HUES48 (cell line): ENCODE data around the gene ZFYVE21.

Source experiments
- H3K27ac ChIP-seq: one replicate; pipeline ENCODE4 v1.7.0; 2013; ENCODE audit warnings: low read depth, low read length, inconsistent platforms
- H3K27me3 ChIP-seq: 2 replicates; pipeline ENCODE4 v1.6.1; 2013; ENCODE audit warnings: mild to moderate bottlenecking, low read length; ENCODE audit not compliant: control insufficient read depth, insufficient read depth
- H3K36me3 ChIP-seq: 2 replicates; pipeline ENCODE4 v1.6.1; 2013; ENCODE audit warnings: low read length; ENCODE audit not compliant: control insufficient read depth, insufficient read depth
- H3K4me1 ChIP-seq: 2 replicates; pipeline ENCODE4 v1.6.1; 2013; ENCODE audit warnings: mild to moderate bottlenecking, low read length; ENCODE audit not compliant: control insufficient read depth, insufficient read depth
- H3K4me3 ChIP-seq: 2 replicates; pipeline ENCODE4 v1.5.1; 2013; ENCODE audit warnings: mild to moderate bottlenecking, low read depth, low read length
- H3K9ac ChIP-seq: 2 replicates; pipeline ENCODE4 v1.6.1; 2013; ENCODE audit warnings: mild to moderate bottlenecking, low read depth, low read length, moderate library complexity
- H3K9me3 ChIP-seq: 2 replicates; pipeline ENCODE4 v1.6.1; 2013; ENCODE audit warnings: low read length; ENCODE audit not compliant: control insufficient read depth, insufficient read depth

The ZFYVE21 gene

GRCh38 chr14:103742499-103743255 lies 27.1 kb downstream of the ZFYVE21 start:
- Histone ChIP-seq H3K4me1 (no peaks in the 10 kb centered on the region), H3K27ac (no peak overlapping the region), H3K9me3 (no peaks in the 10 kb centered on the region), H3K9ac (no peak overlapping the region; the same call in 1 of the 2 replicates), H3K27me3 (no peaks in the 10 kb centered on the region), H3K36me3 (no peaks in the 10 kb centered on the region), H3K4me3 (no peak overlapping the region)

DNA sequence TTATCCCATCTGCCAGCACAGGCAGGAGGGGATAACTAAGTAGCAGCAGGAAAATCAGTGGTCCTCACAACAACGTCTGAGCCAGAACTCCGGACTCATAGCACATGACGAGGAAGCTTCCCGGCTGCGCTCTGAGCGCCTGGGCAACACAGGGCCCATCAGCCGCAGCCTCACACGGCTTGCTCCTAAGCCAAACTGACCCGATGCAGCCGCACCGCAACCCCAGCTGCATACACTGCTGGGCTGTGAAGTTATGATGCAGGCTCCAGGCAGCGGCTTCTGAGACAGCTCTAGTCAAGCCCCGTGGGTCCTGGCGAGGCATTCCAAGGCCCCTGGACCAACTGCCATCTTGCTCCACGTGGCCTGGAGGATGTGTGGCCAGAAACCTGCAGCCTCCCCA lies 28.1 kb downstream of the ZFYVE21 start:
- no peaks in the 10 kb centered on the region for H3K4me1 ChIP-seq
- no peak overlapping the region for H3K4me3 ChIP-seq
- no peak overlapping the region for H3K27ac ChIP-seq
- no peaks in the 10 kb centered on the region for H3K36me3 ChIP-seq
- H3K9me3 ChIP-seq = no peaks in the 10 kb centered on the region
- no peak overlapping the region for H3K9ac ChIP-seq
- H3K27me3 ChIP-seq = no peaks in the 10 kb centered on the region

GRCh38 chr14:103744621-103745395 lies 29.2 kb downstream of the ZFYVE21 start:
- no peak overlapping the region for H3K4me3 ChIP-seq
- H3K9me3 ChIP-seq = no peaks in the 10 kb centered on the region
- H3K9ac ChIP-seq = no peak overlapping the region
- H3K4me1 ChIP-seq = no peaks in the 10 kb centered on the region
- no peaks in the 10 kb centered on the region for H3K27me3 ChIP-seq
- no peaks in the 10 kb centered on the region for H3K36me3 ChIP-seq
- no peak overlapping the region for H3K27ac ChIP-seq

DNA sequence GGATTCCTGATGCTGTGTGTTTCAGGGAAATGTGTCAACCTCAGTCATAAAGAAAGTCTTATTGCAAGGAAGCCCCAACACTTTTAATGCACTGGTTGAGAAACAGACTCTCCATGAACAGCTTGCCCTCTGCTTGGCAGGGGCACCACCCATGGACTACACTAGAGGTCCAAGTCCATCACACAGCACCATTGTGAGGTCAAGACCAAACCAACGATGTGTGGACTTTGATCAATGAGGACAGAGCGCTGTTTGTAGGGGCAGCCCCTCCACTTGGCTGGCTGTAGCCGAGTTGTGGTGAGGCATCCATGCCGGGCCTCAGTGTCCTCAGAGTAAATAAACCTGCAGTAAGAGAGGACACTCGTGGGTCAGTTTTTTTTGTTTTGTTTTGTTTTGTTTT lies 29.8 kb downstream of the ZFYVE21 start:
- H3K9ac ChIP-seq = no peak overlapping the region
- H3K36me3 ChIP-seq = no peaks in the 10 kb centered on the region
- no peak overlapping the region for H3K27ac ChIP-seq
- no peaks in the 10 kb centered on the region for H3K9me3 ChIP-seq
- no peak overlapping the region for H3K4me3 ChIP-seq
- H3K27me3 ChIP-seq = no peaks in the 10 kb centered on the region
- H3K4me1 ChIP-seq = no peaks in the 10 kb centered on the region

- Histone ChIP-seq H3K9ac (no peak overlapping the region), H3K27ac (no peak overlapping the region), H3K4me3 (no peak overlapping the region), H3K27me3 (no peaks in the 10 kb centered on the region), H3K9me3 (no peaks in the 10 kb centered on the region), H3K36me3 (no peaks in the 10 kb centered on the region), H3K4me1 (no peaks in the 10 kb centered on the region)
These were observed 31.1 kb downstream of the ZFYVE21 start for GRCh38 chr14:103746701-103747100.

GRCh38 chr14:103748534-103748857 lies 32.9 kb downstream of the ZFYVE21 start:
- no peak overlapping the region for H3K9ac ChIP-seq
- no peaks in the 10 kb centered on the region for H3K36me3 ChIP-seq
- H3K9me3 ChIP-seq = no peaks in the 10 kb centered on the region
- no peaks in the 10 kb centered on the region for H3K27me3 ChIP-seq
- H3K4me1 ChIP-seq = no peaks in the 10 kb centered on the region
- no peak overlapping the region for H3K4me3 ChIP-seq
- H3K27ac ChIP-seq = no peak overlapping the region

DNA sequence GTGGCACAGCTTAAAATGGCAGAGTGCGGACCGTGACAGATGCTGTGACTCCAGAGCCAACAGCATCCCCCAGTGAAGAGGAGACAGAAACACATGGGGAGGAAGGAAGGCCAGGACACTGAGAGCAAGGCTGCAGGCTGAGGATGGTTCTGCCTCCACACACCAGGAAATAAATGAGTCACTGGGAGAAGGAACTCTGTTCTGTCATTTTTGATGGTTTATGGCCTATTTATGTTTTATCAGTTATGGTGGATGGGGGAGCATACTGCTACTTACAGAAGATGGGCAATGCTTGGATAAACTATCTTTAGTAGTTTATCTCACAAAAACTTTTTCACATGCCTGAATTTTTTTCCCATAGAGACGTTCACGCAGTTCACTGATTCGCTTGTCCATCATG lies 33.8 kb downstream of the ZFYVE21 start:
- Histone ChIP-seq H3K27ac (no peak overlapping the region), H3K27me3 (no peaks in the 10 kb centered on the region)

GRCh38 chr14:103749860-103750259 lies 34.2 kb downstream of the ZFYVE21 start:
- H3K4me1 ChIP-seq = no peaks in the 10 kb centered on the region
- no peaks in the 10 kb centered on the region for H3K9me3 ChIP-seq
- no peak overlapping the region for H3K4me3 ChIP-seq
- H3K9ac ChIP-seq = no peak overlapping the region
- no peaks in the 10 kb centered on the region for H3K27me3 ChIP-seq
- no peaks in the 10 kb centered on the region for H3K36me3 ChIP-seq
- H3K27ac ChIP-seq = no peak overlapping the region

More for the DNA sequence above, 33.8 kb downstream of the ZFYVE21 start:
- H3K9ac ChIP-seq = no peak overlapping the region
- H3K4me1 ChIP-seq = no peaks in the 10 kb centered on the region
- no peaks in the 10 kb centered on the region for H3K9me3 ChIP-seq
- no peak overlapping the region for H3K4me3 ChIP-seq
- no peaks in the 10 kb centered on the region for H3K36me3 ChIP-seq

DNA sequence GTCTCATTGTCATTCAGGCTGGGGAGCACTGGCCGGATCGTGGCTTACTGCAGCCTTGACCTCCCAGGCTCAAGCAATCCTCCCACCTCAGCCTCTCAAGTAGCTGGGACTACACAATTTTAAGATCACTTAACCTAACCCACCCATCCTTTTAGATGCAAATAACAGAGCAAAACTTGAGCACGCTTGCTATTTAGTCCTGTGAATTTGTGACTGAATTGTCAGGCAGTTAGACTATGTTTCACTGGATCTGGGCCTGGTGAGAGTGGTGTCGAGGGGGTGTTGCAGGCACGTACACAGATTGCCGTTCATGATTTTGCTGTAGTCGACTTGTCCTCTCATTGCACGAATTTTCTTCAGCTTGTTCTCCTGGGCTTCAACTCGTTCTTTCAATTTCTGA lies 38.2 kb downstream of the ZFYVE21 start:
- no peaks in the 10 kb centered on the region for H3K27me3 ChIP-seq
- H3K9ac ChIP-seq = no peak overlapping the region
- no peak overlapping the region for H3K4me3 ChIP-seq
- no peaks in the 10 kb centered on the region for H3K9me3 ChIP-seq
- no peak overlapping the region for H3K27ac ChIP-seq
- no peaks in the 10 kb centered on the region for H3K4me1 ChIP-seq
- H3K36me3 ChIP-seq = no peaks in the 10 kb centered on the region

GRCh38 chr14:103755060-103755459 lies 39.5 kb downstream of the ZFYVE21 start:
- H3K4me1 ChIP-seq = no peaks in the 10 kb centered on the region
- H3K9ac ChIP-seq = no peak overlapping the region
- no peaks in the 10 kb centered on the region for H3K9me3 ChIP-seq
- H3K27ac ChIP-seq = no peak overlapping the region
- no peak overlapping the region for H3K4me3 ChIP-seq
- no peaks in the 10 kb centered on the region for H3K27me3 ChIP-seq
- H3K36me3 ChIP-seq = no peaks in the 10 kb centered on the region

- no peak overlapping the region for H3K27ac ChIP-seq
- H3K9me3 ChIP-seq = no peaks in the 10 kb centered on the region
- H3K4me1 ChIP-seq = no peaks in the 10 kb centered on the region; the same call in 1 of the 2 replicates
- H3K36me3 ChIP-seq = no peaks in the 10 kb centered on the region
- H3K4me3 ChIP-seq = no peak overlapping the region
- H3K27me3 ChIP-seq = no peaks in the 10 kb centered on the region
- H3K9ac ChIP-seq = no peak overlapping the region
These were observed 42.6 kb downstream of the ZFYVE21 start for GRCh38 chr14:103758059-103758776.
